HepG2 (cell line): ENCODE data around the gene TTN. TPM values are rescaled to one million over a fixed set of nuclear protein-coding genes. Genes with fewer than 3 reads are reported as not detected.

Source experiments
- ATAC-seq: fragments of 200-7000 bp; cut with Tn5 transposase; 3 replicates; pipeline ENCODE4 v1.9.1; 2020; ENCODE audit warnings: mild to moderate bottlenecking, moderate library complexity
- BruUV-seq: library from RNA; stranded (reverse); fragments of 400-500 nt; replicated peaks from 2 replicates; lab custom pipeline; 2021; lab: Mats Ljungman, UMichigan
- CTCF ChIA-PET: fragments of 300-600 bp; formaldehyde crosslinking; extraction: SDS; loops from one replicate; lab custom pipeline; 2021; ENCODE audit warnings: low total read pairs, inconsistent platforms, low intra/inter-chr PET ratio; lab: Yijun Ruan, JAX
- POLR2A ChIA-PET: fragments of 350-600 bp; sonication (Branson Sonifier 250); formaldehyde crosslinking; loops from one replicate; lab custom pipeline; 2020; ENCODE audit warnings: antibody characterized with exemption, inconsistent platforms; lab: Yijun Ruan, JAX
- DNase-seq: peaks from one replicate; pipeline ENCODE4 v3.0.0-alpha.2; 2015; ENCODE audit warnings: low spot score
- FAIRE-seq: peaks from 3 replicates; lab custom pipeline; 2011; peaks lifted over from hg19 to GRCh38; lab: Jason Lieb, UNC
- H2AFZ ChIP-seq: one replicate; pipeline ENCODE4 v1.6.1; 2011; ENCODE audit warnings: low read length, inconsistent platforms
- H3K27ac ChIP-seq: fragments of 300-600 bp; 3 replicates; pipeline ENCODE4 v1.8.0; 2011; ENCODE audit warnings: mixed run types, mild to moderate bottlenecking, mixed read lengths, low read length, inconsistent platforms; ENCODE audit not compliant: insufficient read depth; ENCODE audit errors: extremely low read length
- H3K27me3 ChIP-seq, 2 experiments: fragments of 200-600 bp in 1 of 2; 2 replicates in 1 of 2; 3 replicates in 1 of 2; pipeline versions ENCODE4 v1.6.0 to v1.8.0; 2011; ENCODE audit warnings: low read length in 2 of 2, mild to moderate bottlenecking in 2 of 2, moderate library complexity in 2 of 2, inconsistent platforms in 1 of 2; ENCODE audit not compliant: insufficient read depth in 2 of 2, control insufficient read depth in 1 of 2
- H3K36me3 ChIP-seq, 2 experiments: fragments of 200-600 bp in 1 of 2; replicated peaks in 1 of 2; 2 replicates in 1 of 2; 3 replicates in 1 of 2; pipeline versions ENCODE4 v1.5.1 to v1.8.0; 2011; ENCODE audit warnings: low read length in 2 of 2, inconsistent platforms in 1 of 2; ENCODE audit not compliant: insufficient read depth in 2 of 2, control insufficient read depth in 1 of 2
- H3K4me1 ChIP-seq: 2 replicates; pipeline ENCODE4 v1.5.1; 2012; ENCODE audit warnings: low read length, inconsistent platforms; ENCODE audit not compliant: insufficient read depth
- H3K4me2 ChIP-seq: 2 replicates; pipeline ENCODE4 v1.6.0; 2011; ENCODE audit warnings: low read depth, low read length, inconsistent platforms
- H3K4me3 ChIP-seq, 3 experiments: fragments of 200-600 bp in 1 of 3; sonication (generic), shearing (Covaris generic) in 1 of 3; replicated peaks in 1 of 3; 2 replicates each; pipeline ENCODE4 v1.5.1; 2011 to 2016; ENCODE audit warnings: low read length in 3 of 3, inconsistent platforms in 2 of 3, low read depth in 2 of 3, mild to moderate bottlenecking in 2 of 3, control low read depth in 1 of 3, mixed read lengths in 1 of 3; ENCODE audit not compliant: insufficient read depth in 1 of 3
- H3K79me2 ChIP-seq: one replicate; pipeline ENCODE4 v1.6.1; 2011; ENCODE audit warnings: low read length, inconsistent platforms; ENCODE audit not compliant: insufficient read depth
- H3K9ac ChIP-seq: 2 replicates; pipeline ENCODE4 v1.6.0; 2011; ENCODE audit warnings: mild to moderate bottlenecking, low read depth, low read length, inconsistent platforms; ENCODE audit not compliant: insufficient read depth
- H3K9me3 ChIP-seq: 2 replicates; pipeline ENCODE4 v1.5.1; 2012; ENCODE audit warnings: mild to moderate bottlenecking, low read length
- H4K20me1 ChIP-seq: 2 replicates; pipeline ENCODE4 v1.6.0; 2011; ENCODE audit warnings: inconsistent platforms, mild to moderate bottlenecking, low read length, moderate library complexity; ENCODE audit not compliant: insufficient read depth
- ARID2 ChIP-seq: sonication (generic); formaldehyde crosslinking; IDR thresholded peaks from 2 replicates; pipeline ENCODE4 v1.8.1; 2022; ENCODE audit warnings: mild to moderate bottlenecking, missing genetic modification reagents, borderline replicate concordance
- ATM ChIP-seq: fragments of 450-650 bp; IDR thresholded peaks from 2 replicates; pipeline ENCODE4 v1.7.1; 2017; ENCODE audit warnings: mild to moderate bottlenecking, borderline replicate concordance
- CHD4 ChIP-seq: fragments of 200-600 bp; sonication (generic); IDR thresholded peaks from 2 replicates; pipeline ENCODE4 v1.7.0; 2017; ENCODE audit warnings: mild to moderate bottlenecking, low read length, borderline replicate concordance
- DZIP1 ChIP-seq: sonication (generic); formaldehyde crosslinking; IDR thresholded peaks from 2 replicates; pipeline ENCODE4 v1.5.0; 2020; ENCODE audit warnings: mild to moderate bottlenecking, missing genetic modification reagents
- FOXP4 ChIP-seq: sonication (generic); formaldehyde crosslinking; IDR thresholded peaks from 2 replicates; pipeline ENCODE4 v1.4.0; 2020; ENCODE audit warnings: missing genetic modification reagents
- MEIS2 ChIP-seq: sonication (generic); formaldehyde crosslinking; IDR thresholded peaks from 2 replicates; pipeline ENCODE4 v1.9.0; 2021; ENCODE audit warnings: mild to moderate bottlenecking, missing genetic modification reagents
- ZBTB34 ChIP-seq: sonication (generic); formaldehyde crosslinking; IDR thresholded peaks from 2 replicates; pipeline ENCODE4 v1.8.0; 2022; ENCODE audit warnings: mild to moderate bottlenecking, missing genetic modification reagents
- ZNF18 ChIP-seq: sonication (generic); formaldehyde crosslinking; IDR thresholded peaks from 2 replicates; pipeline ENCODE4 v1.8.0; 2022; ENCODE audit warnings: mild to moderate bottlenecking, missing genetic modification reagents; ENCODE audit not compliant: insufficient replicate concordance
- ZNF350 ChIP-seq: sonication (generic); formaldehyde crosslinking; IDR thresholded peaks from 2 replicates; pipeline ENCODE4 v1.4.0; 2020; ENCODE audit warnings: mild to moderate bottlenecking, low read depth, missing genetic modification reagents, borderline replicate concordance
- ZNF513 ChIP-seq: sonication (generic); formaldehyde crosslinking; conservative IDR thresholded peaks from 2 replicates; pipeline ENCODE4 v1.5.0; 2020; ENCODE audit warnings: missing genetic modification reagents
- WGBS: methylation state at CpG from one replicate; pipeline ENCODE4 v1.1.6; 2017; ENCODE audit warnings: low lambda C conversion rate; 5-methylcytosine and 5-hydroxymethylcytosine counted together
- in situ Hi-C: cut with HindIII; loops from 2 replicates; pipeline ENCODE4 v1.10.0; 2017; ENCODE audit warnings: low pct_unique_long_range_greater_than_20kb; ENCODE audit not compliant: extremely low pct_ligation_motif_present
- intact Hi-C: fragments of 100-400 bp; cut with micrococcal nuclease; formaldehyde crosslinking; loops from one replicate; pipeline ENCODE4 v1.10.0; 2022; ENCODE audit not compliant: unreplicated experiment
- polyA plus RNA-seq, 8 experiments: library from polyadenylated mRNA; depleted of rRNA in 3 of 8; stranded (reverse) in 7 of 8; unstranded in 1 of 8; fragments of >200 nt; fragmentation: Illumina TruSeq in 4 of 8; extraction: Trizol in 4 of 8; gene quantifications; 2 replicates each; pipeline versions ENCODE4 v1.2.1 to v1.2.3, GENCODE V29; 2011 to 2016; ENCODE audit warnings: low read depth in 4 of 8, missing spikeins in 1 of 8, mixed read lengths in 1 of 8; ENCODE audit not compliant: insufficient read depth in 1 of 8
- total RNA-seq, 5 experiments: library from RNA; depleted of rRNA; stranded (reverse); fragments of >200 nt; fragmentation: Illumina TruSeq; extraction: Trizol; gene quantifications; 2 replicates each; pipeline ENCODE4 v1.2.3, GENCODE V29; 2016; ENCODE audit warnings: low read depth in 1 of 5

TTN gene
- total and polyA plus RNA-seq, 2 of the 13 experiments (the other 11 are each of a cell fraction or from before 2014, with no cell fraction given), result under 0.01 TPM

- WGBS, result 0% methylated on average over 1 of the region's 1 CpG
- Histone ChIP-seq H3K27ac (no peak overlapping the region), H3K27me3 (no peaks in the 10 kb centered on the region), H2AFZ (no peak overlapping the region), H3K4me1 (no peaks in the 10 kb centered on the region), H4K20me1 (no peaks in the 10 kb centered on the region), H3K9me3 (no peaks in the 10 kb centered on the region), H3K79me2 (no peaks in the 10 kb centered on the region), H3K36me3 (no peaks in the 10 kb centered on the region), H3K4me2 (no peak overlapping the region), H3K9ac (no peak overlapping the region), H3K4me3 (no peak overlapping the region)
- intact Hi-C loops, result no loop called here
- CTCF ChIA-PET, result no interaction called here
- no peak for TF ChIP-seq ZBTB34 (CRISPR knock-in tag)
- TF ChIP-seq ARID2 (CRISPR knock-in tag), result no peak
- no peak for TF ChIP-seq ZNF513 (CRISPR knock-in tag)
- no peak for TF ChIP-seq ZNF350 (CRISPR knock-in tag)
- TF ChIP-seq FOXP4 (CRISPR knock-in tag), result no peak
- TF ChIP-seq CHD4, result no peak
- TF ChIP-seq DZIP1, result no peak
- no peak for TF ChIP-seq MEIS2 (CRISPR knock-in tag)
- no peak for TF ChIP-seq ZNF18 (CRISPR knock-in tag)
- no peak for TF ChIP-seq ATM
- in situ Hi-C loops, result no loop called here
- DNase-seq (no peak), ATAC-seq (no peak), FAIRE-seq (no peak)
- POLR2A ChIA-PET, result no interaction called here
- BruUV-seq, result no TSS peak
These were observed 12.1 kb upstream of the TTN start for GRCh38 chr2:178819147-178819875.
